Right cardiac atrium (tissue), 5 donors: ENCODE measurements around the gene ADAM10. TPM values are rescaled to one million over a fixed set of nuclear protein-coding genes. Genes with fewer than 3 reads are reported as not detected.

Source experiments
- ATAC-seq, 2 donors: fragments of 200-7000 bp; cut with Tn5 transposase; one replicate each; pipeline versions ENCODE4 v1.8.0 to v1.9.1; 2020; ENCODE audit warnings: moderate library complexity in 2 of 2, mild to moderate bottlenecking in 1 of 2
- DNase-seq, 3 donors: peaks; one replicate each; pipeline ENCODE4 v3.0.0-alpha.2; 2020
- H3K27ac ChIP-seq: one replicate; pipeline ENCODE4 v1.5.1; 2013; ENCODE audit warnings: mild to moderate bottlenecking, low read length, control low read depth, moderate library complexity
- H3K27me3 ChIP-seq: one replicate; pipeline ENCODE4 v1.6.1; 2013; ENCODE audit not compliant: control insufficient read depth, insufficient read depth
- H3K4me1 ChIP-seq: one replicate; pipeline ENCODE4 v1.6.1; 2013; ENCODE audit warnings: low read length; ENCODE audit not compliant: control insufficient read depth, insufficient read depth
- H3K4me3 ChIP-seq: one replicate; pipeline ENCODE4 v1.5.1; 2013; ENCODE audit warnings: low read length, control low read depth
- H3K9me3 ChIP-seq: one replicate; pipeline ENCODE4 v1.6.1; 2013; ENCODE audit warnings: low read length; ENCODE audit not compliant: control insufficient read depth
- WGBS: extraction: QIAGEN DNeasy Blood & Tissue Kit; methylation state at CpG from one replicate; pipeline ENCODE4 v1.1.7; 2013; 5-methylcytosine and 5-hydroxymethylcytosine counted together
- intact Hi-C, 4 donors: fragments of 100-400 bp; cut with DNase I; formaldehyde crosslinking; loops; one replicate each; pipeline versions ENCODE4 v1.11.0 to v1.14.0; 2022 to 2023
- polyA plus RNA-seq: library from polyadenylated mRNA; stranded (reverse); fragments of 200-250 nt; gene quantifications from one replicate; pipeline ENCODE4 v1.2.3, GENCODE V29; 2013
- total RNA-seq, 4 donors: library from RNA; stranded (reverse); fragmentation: NEBNext Ultra II Directional; extraction: Animal tissue kit (Norgen Biotek cat#: 25700); gene quantifications; one replicate each; pipeline ENCODE4 v1.2.1, GENCODE V29; 2021
- donor health status: healthy with polysubstance abuse.
- donor health status: DM: no; HTN: yes; CAD: no.
- donor health status: DM: no; HTN: no; CAD: no.
- donor health status: DM: no; HTN: yes; CAD: no; lungs with severe emphysema.
- donor health status: DM: yes; HTN: yes; CAD: no.

ADAM10 gene
- total and polyA plus RNA-seq, 5 donors = 14.1 to 103 (median 92.8) TPM

- Histone ChIP-seq H3K9me3 (no peaks in the 10 kb centered on the region), H3K4me3 (no peak overlapping the region), H3K27ac (no peak overlapping the region), H3K4me1 (peaks cover 3% of the 10 kb centered on the region), H3K27me3 (no peaks in the 10 kb centered on the region)
- intact Hi-C loops = no loop called here
- WGBS = 47% methylated on average over 3 of the region's 3 CpGs
- DNase-seq (no peak), ATAC-seq (no peak)
Measured at GRCh38 chr15:58556541-58556940, 193.0 kb downstream of the ADAM10 start.

GRCh38 chr15:58556028-58556361 is 193.5 kb downstream of the ADAM10 start:
- peaks cover 3% of the 10 kb centered on the region for H3K4me1 ChIP-seq
- ATAC-seq (no peak), DNase-seq (no peak)
- H3K27me3 ChIP-seq = no peaks in the 10 kb centered on the region
- H3K9me3 ChIP-seq = no peaks in the 10 kb centered on the region
- H3K4me3 ChIP-seq = no peak overlapping the region
- intact Hi-C loops = no loop called here
- no peak overlapping the region for H3K27ac ChIP-seq
- WGBS = 57% methylated on average over 2 of the region's 2 CpGs

- intact Hi-C loops = no loop called here
- peaks cover 3% of the 10 kb centered on the region for H3K4me1 ChIP-seq
- DNase-seq (no peak), ATAC-seq (no peak)
- 72% methylated on average over 15 of the region's 15 CpGs for WGBS
- H3K27me3 ChIP-seq = no peaks in the 10 kb centered on the region
- H3K9me3 ChIP-seq = no peaks in the 10 kb centered on the region
- no peak overlapping the region for H3K27ac ChIP-seq
- H3K4me3 ChIP-seq = no peak overlapping the region
Measured at GRCh38 chr15:58555162-58556027, 194.1 kb downstream of the ADAM10 start.

GRCh38 chr15:58554758-58555157 is 194.7 kb downstream of the ADAM10 start:
- H3K9me3 ChIP-seq = no peaks in the 10 kb centered on the region
- no peak overlapping the region for H3K27ac ChIP-seq
- WGBS = 77% methylated on average over 5 of the region's 5 CpGs
- no peaks in the 10 kb centered on the region for H3K27me3 ChIP-seq
- DNase-seq (peak in 1 of 3 donors; percentile 33), ATAC-seq (no peak)
- peaks cover 5% of the 10 kb centered on the region for H3K4me1 ChIP-seq
- no peak overlapping the region for H3K4me3 ChIP-seq
- intact Hi-C loops = no loop called here

- ATAC-seq = no peak
- no peak overlapping the region for H3K27ac ChIP-seq
- 96% methylated on average over 10 of the region's 10 CpGs for WGBS
- H3K9me3 ChIP-seq = no peaks in the 10 kb centered on the region
- no peaks in the 10 kb centered on the region for H3K27me3 ChIP-seq
- intact Hi-C loops = no loop called here
- peaks cover 5% of the 10 kb centered on the region for H3K4me1 ChIP-seq
- DNase-seq = no peak
- H3K4me3 ChIP-seq = no peak overlapping the region
Measured at GRCh38 chr15:58553365-58553918, 196.1 kb downstream of the ADAM10 start.

- ATAC-seq = peak; percentile 13 to 23
- WGBS = 69% methylated on average over 24 of the region's 24 CpGs
- no peaks in the 10 kb centered on the region for H3K27me3 ChIP-seq
- peak overlapping the region; percentile 9 for H3K27ac ChIP-seq
- peak; percentile 55 to 78 (median 71) for DNase-seq
- no peaks in the 10 kb centered on the region for H3K9me3 ChIP-seq
- H3K4me3 ChIP-seq = no peak overlapping the region
- H3K4me1 ChIP-seq = peaks cover 5% of the 10 kb centered on the region
- intact Hi-C loops = no loop called here
Measured at GRCh38 chr15:58552505-58553364, 196.8 kb downstream of the ADAM10 start.

GRCh38 chr15:58551764-58552504 is 197.6 kb downstream of the ADAM10 start:
- no peak overlapping the region for H3K4me3 ChIP-seq
- peak overlapping the region; percentile 9 for H3K27ac ChIP-seq
- H3K4me1 ChIP-seq = peaks cover 10% of the 10 kb centered on the region
- intact Hi-C loops = no loop called here
- peak; percentile 31 to 62 for ATAC-seq
- no peaks in the 10 kb centered on the region for H3K9me3 ChIP-seq
- 48% methylated on average over 23 of the region's 23 CpGs for WGBS
- no peaks in the 10 kb centered on the region for H3K27me3 ChIP-seq
- DNase-seq = peak; percentile 45 to 84 (median 66)

- Histone ChIP-seq H3K27me3 (no peaks in the 10 kb centered on the region), H3K27ac (no peak overlapping the region), H3K9me3 (no peaks in the 10 kb centered on the region), H3K4me3 (no peak overlapping the region), H3K4me1 (peaks cover 10% of the 10 kb centered on the region)
- intact Hi-C loops = no loop called here
- no peak for DNase-seq
- no peak for ATAC-seq
- 93% methylated on average over 10 of the region's 10 CpGs for WGBS
Measured at GRCh38 chr15:58551084-58551763, 198.3 kb downstream of the ADAM10 start.

GRCh38 chr15:58549785-58550074 is 199.8 kb downstream of the ADAM10 start:
- peak overlapping the region; percentile 91 for H3K27ac ChIP-seq
- ATAC-seq = no peak
- peak in 1 of 3 donors; percentile 36 for DNase-seq
- intact Hi-C loops = no loop called here
- peaks cover 7% of the 10 kb centered on the region for H3K4me1 ChIP-seq
- 79% methylated on average over 7 of the region's 7 CpGs for WGBS
- no peaks in the 10 kb centered on the region for H3K9me3 ChIP-seq
- H3K4me3 ChIP-seq = no peak overlapping the region
- H3K27me3 ChIP-seq = no peaks in the 10 kb centered on the region

- no peaks in the 10 kb centered on the region for H3K27me3 ChIP-seq
- peak overlapping the region; percentile 91 for H3K27ac ChIP-seq
- ATAC-seq = no peak
- DNase-seq = no peak
- no peaks in the 10 kb centered on the region for H3K9me3 ChIP-seq
- WGBS = 77% methylated on average over 12 of the region's 12 CpGs
- H3K4me3 ChIP-seq = no peak overlapping the region
- H3K4me1 ChIP-seq = peaks cover 7% of the 10 kb centered on the region
- intact Hi-C loops = no loop called here
Measured at GRCh38 chr15:58549013-58549784, 200.3 kb downstream of the ADAM10 start.
